ENCODE data around the gene SELENOM.

DNA sequence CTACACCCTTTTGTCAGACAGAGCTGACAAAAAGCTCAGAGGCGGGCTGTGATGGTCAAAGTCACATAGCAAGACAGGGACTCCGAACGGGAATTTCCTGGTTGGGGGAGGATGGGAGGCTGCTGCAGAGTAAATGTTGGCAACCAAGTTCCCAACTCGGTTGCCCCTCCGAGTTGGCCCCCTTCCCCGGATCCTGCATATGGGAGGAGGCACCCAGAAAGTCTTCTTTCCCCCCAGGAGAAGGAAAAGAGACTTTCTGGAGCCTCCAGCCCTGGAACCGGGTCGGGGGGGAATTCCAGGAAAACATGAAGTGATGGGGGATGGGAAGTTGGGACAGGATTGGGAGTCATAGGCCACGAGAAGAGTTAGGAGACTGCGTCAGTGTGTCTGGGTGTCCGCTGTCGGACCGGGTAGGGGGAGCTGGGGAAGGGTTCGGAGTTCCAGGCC lies 614 bp downstream of the SELENOM start:
- TF ChIP-seq EZH2 (IDR thresholded peaks at IDR 0.05) (no peak), POLR2AphosphoS5 (IDR thresholded peaks at IDR 0.05; ENCODE audit: borderline replicate concordance, low read depth, low read length) (no peak), FOXP2 (optimal IDR thresholded peaks at IDR 0.05; ENCODE audit: control extremely low read depth, extremely low read length, insufficient read depth) (no peak)
